Gastroesophageal sphincter (tissue), 3 donors: ENCODE data around the gene TAX1BP1.

Experiments
- CTCF ChIP-seq, 4 experiments: fragments of 200-600 bp in 2 of 4; fragments of 450-650 bp in 2 of 4; sonication (generic) in 1 of 4; IDR thresholded peaks; one replicate each; pipeline ENCODE4 v1.5.1; 2017 to 2019; ENCODE audit warnings: antibody characterized with exemption in 4 of 4, mild to moderate bottlenecking in 2 of 4, moderate library complexity in 2 of 4
- EP300 ChIP-seq: sonication (generic); formaldehyde crosslinking; IDR thresholded peaks from one replicate; pipeline ENCODE4 v1.6.1; 2017; ENCODE audit warnings: antibody characterized with exemption, mild to moderate bottlenecking
- POLR2A ChIP-seq, 2 donors: fragments of 450-650 bp; IDR thresholded peaks; one replicate each; pipeline ENCODE4 v1.6.1; 2017; ENCODE audit warnings: antibody characterized with exemption in 2 of 2, mild to moderate bottlenecking in 2 of 2, moderate library complexity in 1 of 2
- POLR2AphosphoS5 ChIP-seq: sonication (generic); formaldehyde crosslinking; IDR thresholded peaks from one replicate; pipeline ENCODE4 v1.6.1; 2017; ENCODE audit warnings: antibody characterized with exemption

DNA sequence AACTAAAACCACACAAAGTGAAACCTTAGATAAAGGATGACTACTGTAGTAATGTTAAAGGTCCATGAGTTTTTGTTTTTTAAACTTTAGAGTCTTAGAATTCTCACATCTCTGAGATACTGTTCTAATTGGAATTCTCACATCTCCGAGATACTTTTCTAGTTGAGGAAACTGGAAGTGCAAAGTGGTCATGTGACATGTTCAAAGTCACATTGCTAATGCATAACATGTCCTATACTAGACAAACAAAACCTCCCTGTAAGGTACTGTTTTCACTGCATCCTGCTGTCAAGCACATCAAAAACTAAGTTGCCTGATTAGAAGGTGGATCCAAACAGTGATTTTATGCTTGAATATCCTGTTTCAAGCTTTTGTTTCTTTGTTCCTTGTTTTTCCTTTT lies 13.9 kb downstream of the TAX1BP1 start:
- no peak for TF ChIP-seq EP300
- no peak for TF ChIP-seq CTCF (IDR thresholded peaks at IDR 0.05)
- TF ChIP-seq POLR2A (IDR thresholded peaks at IDR 0.05), result no peak
- no peak for TF ChIP-seq POLR2AphosphoS5
